Gastrocnemius medialis (tissue), 4 donors: ENCODE results near the gene ARMC10. TPM values are rescaled to one million over a fixed set of nuclear protein-coding genes. Genes with fewer than 3 reads are reported as not detected.

ENCODE experiments used
- ATAC-seq, 2 donors: fragments of 150-250 bp; one replicate each; pipeline ENCODE4 v1.9.1; 2016
- DNase-seq, 2 donors: peaks; one replicate each; pipeline ENCODE4 v3.0.0-alpha.2; 2019
- H3K27ac ChIP-seq, 4 donors: fragments of 200-600 bp; sonication (generic); 1 replicate in 1 of 4; 2 replicates in 3 of 4; pipeline ENCODE4 v1.5.1; 2016 to 2018; ENCODE audit warnings: mild to moderate bottlenecking in 2 of 4, moderate library complexity in 1 of 4
- H3K27me3 ChIP-seq, 3 donors: fragments of 200-600 bp; sonication (generic) in 2 of 3; 1 replicate in 1 of 3; 2 replicates in 2 of 3; pipeline versions ENCODE4 v1.5.1 to v1.6.0; 2016 to 2019; ENCODE audit warnings: mild to moderate bottlenecking in 1 of 3, moderate library complexity in 1 of 3
- H3K36me3 ChIP-seq, 2 donors: fragments of 200-600 bp; sonication (generic) in 1 of 2; one replicate each; pipeline ENCODE4 v1.5.1; 2017 to 2018
- H3K4me1 ChIP-seq, 2 donors: fragments of 200-600 bp; sonication (generic) in 1 of 2; one replicate each; pipeline ENCODE4 v1.5.1; 2016 to 2017; ENCODE audit warnings: mild to moderate bottlenecking in 2 of 2
- H3K4me3 ChIP-seq, 4 donors: fragments of 200-600 bp; sonication (generic) in 3 of 4; 1 replicate in 1 of 4; 2 replicates in 3 of 4; pipeline ENCODE4 v1.5.1; 2016 to 2019; ENCODE audit warnings: mild to moderate bottlenecking in 2 of 4
- H3K9me3 ChIP-seq, 3 donors: fragments of 200-600 bp; sonication (generic) in 2 of 3; 1 replicate in 1 of 3; 2 replicates in 2 of 3; pipeline ENCODE4 v1.5.1; 2016 to 2019
- CTCF ChIP-seq, 5 experiments: fragments of 450-650 bp in 3 of 5; fragments of 200-600 bp in 2 of 5; sonication (generic) in 2 of 5; IDR thresholded peaks in 4 of 5; conservative IDR thresholded peaks in 1 of 5; 1 replicate in 4 of 5; 2 replicates in 1 of 5; pipeline ENCODE4 v1.5.1; 2016 to 2019; ENCODE audit warnings: antibody characterized with exemption in 5 of 5, mild to moderate bottlenecking in 3 of 5, moderate library complexity in 3 of 5
- POLR2A ChIP-seq, 2 donors: fragments of 450-650 bp; IDR thresholded peaks; one replicate each; pipeline ENCODE4 v1.6.1; 2017; ENCODE audit warnings: antibody characterized with exemption in 2 of 2, mild to moderate bottlenecking in 2 of 2, moderate library complexity in 2 of 2
- in situ Hi-C, 4 donors: fragments of 200-750 bp; cut with MboI; loops; one replicate each; pipeline versions ENCODE4 v1.15.0 to v1.8.0; 2017; ENCODE audit warnings: low sequenced_read_pairs in 4 of 4
- intact Hi-C: fragments of 100-400 bp; cut with DNase I; formaldehyde crosslinking; loops from one replicate; pipeline ENCODE4 v1.15.1; 2023; ENCODE audit warnings: low total_unique reads
- total RNA-seq, 4 donors: library from RNA; depleted of rRNA; stranded (reverse); fragments of >200 nt; gene quantifications; one replicate each; pipeline versions ENCODE4 v1.1.0 to v1.2.3, GENCODE V29; 2016

The ARMC10 gene
- total RNA-seq, 4 donors from 2014 or later = 23.6 to 31.3 (median 27.2) TPM

- intact Hi-C loops = no loop called here
Measured at GRCh38 chr7:103124429-103124979, 49.6 kb downstream of the ARMC10 start.

GRCh38 chr7:103127006-103127405, 52.1 kb downstream of the ARMC10 start:
- in situ Hi-C loops (no loop called here), intact Hi-C loops (no loop called here)
- Histone ChIP-seq H3K4me3 (no peak overlapping the region), H3K9me3 (no peaks in the 10 kb centered on the region), H3K4me1 (peaks cover 5 to 12% of the 10 kb centered on the region in 2 donors), H3K36me3 (no peaks in the 10 kb centered on the region), H3K27ac (no peak overlapping the region), H3K27me3 (no peaks in the 10 kb centered on the region)
- DNase-seq (no peak), ATAC-seq (no peak)
- TF ChIP-seq CTCF (IDR thresholded peaks at IDR 0.05 in 4 of 5, conservative IDR thresholded peaks at IDR 0.05 in 1 of 5) (no peak), POLR2A (IDR thresholded peaks at IDR 0.05) (no peak)

More at GRCh38 chr7:103124429-103124979, 49.6 kb downstream of the ARMC10 start:
- no peaks in the 10 kb centered on the region for H3K9me3 ChIP-seq
- in situ Hi-C loops = no loop called here
- no peak overlapping the region for H3K4me3 ChIP-seq
- ATAC-seq (no peak), DNase-seq (no peak)
- TF ChIP-seq CTCF (IDR thresholded peaks at IDR 0.05 in 4 of 5, conservative IDR thresholded peaks at IDR 0.05 in 1 of 5) = no peak
- H3K4me1 ChIP-seq = peaks cover 1 to 4% of the 10 kb centered on the region in 2 donors
- no peaks in the 10 kb centered on the region for H3K27me3 ChIP-seq
- H3K27ac ChIP-seq = no peak overlapping the region
- peaks cover 0 to 14% of the 10 kb centered on the region in 2 donors for H3K36me3 ChIP-seq

- DNase-seq (no peak), ATAC-seq (peak; percentile 36 to 61)
- no peaks in the 10 kb centered on the region for H3K36me3 ChIP-seq
- peak overlapping the region in 2 of 4 donors; percentile 24 to 34 for H3K27ac ChIP-seq
- TF ChIP-seq POLR2A (IDR thresholded peaks at IDR 0.05) (no peak), CTCF (IDR thresholded peaks at IDR 0.05 in 4 of 5, conservative IDR thresholded peaks at IDR 0.05 in 1 of 5) (no peak)
- intact Hi-C loops = no loop called here
- H3K4me3 ChIP-seq = no peak overlapping the region
- in situ Hi-C loops = no loop called here
- H3K4me1 ChIP-seq = peaks cover 5 to 25% of the 10 kb centered on the region in 2 donors
- no peaks in the 10 kb centered on the region for H3K27me3 ChIP-seq
- no peaks in the 10 kb centered on the region for H3K9me3 ChIP-seq
Measured at GRCh38 chr7:103129702-103130549, 55.0 kb downstream of the ARMC10 start.

GRCh38 chr7:103130901-103131624, 56.1 kb downstream of the ARMC10 start:
- Histone ChIP-seq H3K9me3 (no peaks in the 10 kb centered on the region), H3K36me3 (no peaks in the 10 kb centered on the region), H3K4me3 (no peak overlapping the region), H3K4me1 (peaks cover 5 to 25% of the 10 kb centered on the region in 2 donors), H3K27me3 (no peaks in the 10 kb centered on the region), H3K27ac (no peak overlapping the region)
- ATAC-seq = peak; percentile 56 to 79
- TF ChIP-seq CTCF (IDR thresholded peaks at IDR 0.05 in 4 of 5, conservative IDR thresholded peaks at IDR 0.05 in 1 of 5) (no peak), POLR2A (IDR thresholded peaks at IDR 0.05) (no peak)
- intact Hi-C loops (no loop called here), in situ Hi-C loops (no loop called here)
- DNase-seq = peak; percentile 17 to 27
